Heart right ventricle (tissue), 16 donors: ENCODE results near the gene GBX1. TPM values are rescaled to one million over a fixed set of nuclear protein-coding genes. Genes with fewer than 3 reads are reported as not detected.
A peak's percentile ranks its signal among the peaks of the same experiment; 100 is the strongest.

Experiments
- ATAC-seq, 8 donors: fragments of 200-7000 bp; cut with Tn5 transposase; one replicate each; pipeline ENCODE4 v1.9.1; 2020; ENCODE audit warnings: mild to moderate bottlenecking in 8 of 8, moderate library complexity in 8 of 8, moderate number of reproducible peaks in 1 of 8
- DNase-seq, 2 donors: peaks; one replicate each; pipeline ENCODE4 v3.0.0-alpha.2; 2020
- H3K27ac ChIP-seq, 10 donors: fragments of 200-600 bp; sonication (generic) in 2 of 10; one replicate each; pipeline versions ENCODE4 v1.5.0 to v1.8.0; 2020 to 2022; ENCODE audit warnings: mild to moderate bottlenecking in 3 of 10
- H3K27me3 ChIP-seq, 7 donors: fragments of 200-600 bp; one replicate each; pipeline ENCODE4 v1.8.0; 2021 to 2022; ENCODE audit warnings: mild to moderate bottlenecking in 2 of 7
- H3K36me3 ChIP-seq, 9 donors: fragments of 200-600 bp; sonication (generic) in 1 of 9; one replicate each; pipeline versions ENCODE4 v1.5.0 to v1.8.0; 2020 to 2022; ENCODE audit warnings: mild to moderate bottlenecking in 2 of 9
- H3K4me1 ChIP-seq, 9 donors: fragments of 200-600 bp; sonication (generic) in 1 of 9; one replicate each; pipeline versions ENCODE4 v1.5.0 to v1.8.0; 2020 to 2022; ENCODE audit warnings: mild to moderate bottlenecking in 4 of 9
- H3K4me3 ChIP-seq, 10 donors: fragments of 200-600 bp; sonication (generic) in 2 of 10; one replicate each; pipeline versions ENCODE4 v1.5.0 to v1.8.0; 2020 to 2022; ENCODE audit warnings: mild to moderate bottlenecking in 7 of 10, moderate library complexity in 2 of 10
- H3K9me3 ChIP-seq, 11 donors: fragments of 200-600 bp in 10 of 11; sonication (generic) in 2 of 11; one replicate each; pipeline versions ENCODE4 v1.5.0 to v1.8.0; 2013 to 2022; ENCODE audit warnings: mild to moderate bottlenecking in 2 of 11, control low read depth in 1 of 11, moderate library complexity in 1 of 11
- CTCF ChIP-seq, 9 donors: fragments of 200-600 bp; sonication (generic) in 2 of 9; IDR thresholded peaks; one replicate each; pipeline versions ENCODE4 v1.5.0 to v1.8.0; 2021 to 2022; ENCODE audit warnings: antibody characterized with exemption in 9 of 9, mild to moderate bottlenecking in 5 of 9, moderate library complexity in 1 of 9
- WGBS, 2 donors: extraction: QIAGEN DNeasy Blood & Tissue Kit; methylation state at CpG; one replicate each; pipeline ENCODE4 v1.1.7; 2013; ENCODE audit warnings: inconsistent platforms in 1 of 2; 5-methylcytosine and 5-hydroxymethylcytosine counted together
- intact Hi-C, 10 donors: fragments of 100-400 bp; cut with DNase I; formaldehyde crosslinking; loops; one replicate each; pipeline versions ENCODE4 v1.11.1 to v1.14.2; 2022
- polyA plus RNA-seq, 2 donors: library from polyadenylated mRNA; stranded (reverse); fragments of 200-250 nt; gene quantifications; one replicate each; pipeline ENCODE4 v1.2.3, GENCODE V29; 2013
- total RNA-seq, 10 donors: library from RNA; stranded (reverse); fragmentation: NEBNext Ultra II Directional in 3 of 10; extraction: Animal tissue kit (Norgen Biotek cat#: 25700) in 3 of 10; gene quantifications; one replicate each; pipeline versions ENCODE4 v1.2.1 to v1.2.4, GENCODE V29; 2021 to 2023
- donor health status: Arrhythmogenic right ventricular cardiomyopathy.
- donor health status: ischemic (EF 13 %, LVEDD 7.1; RV severe dilation, severe dysfunction).
- donor health status: healthy with polysubstance abuse.
- donor health status: DM: no; HTN: yes; CAD: no.
- donor health status: DM: no; HTN: no; CAD: no.
- donor health status: ischemic (EF 25% LVEDD 6.9; RV normal size, moderate dysfunction).
- donor health status: ischemic (EF 25% LVEDD 5.7; RV mildly dilated, moderate dysfunction).
- donor health status: healthy.
- donor health status: DM: yes; HTN: yes; CAD: no.
- donor health status: Ischemic cardiomyopathy.
- donor health status: ischemic (EF 35%, LVEDD 5.7; RV mildly dilated, moderate dysfunction).
- donor health status: nonischemic (EF 11% LVEDD 7.7; RV severe dilation, severe dysfunction).
- donor health status: DM: yes; HTN: yes; CAD: no.
- donor health status: PGD.
- donor health status: ischemic (EF 29% LVEDD 5.4; RV normal size, mild dysfunction).
- donor health status: nonischemic (EF 23%, LVEDD 6.1; RV moderate dilation, normal function).

GBX1 gene
- total and polyA plus RNA-seq, 12 donors, result 0.04 to 2.0 (median 0.93) TPM; not detected in 3

GRCh38 chr7:151141311-151141854 lies 26.1 kb downstream of the GBX1 start:
- Histone ChIP-seq H3K27ac (no peak overlapping the region), H3K4me1 (peaks cover 3 to 40% (median 23%) of the 10 kb centered on the region in 9 donors), H3K9me3 (no peaks in the 10 kb centered on the region), H3K36me3 (peaks cover 0 to 84% (median under 1%) of the 10 kb centered on the region in 9 donors), H3K27me3 (no peaks in the 10 kb centered on the region), H3K4me3 (no peak overlapping the region)
- intact Hi-C loops, result no loop called here
- ATAC-seq (no peak), DNase-seq (no peak)
- no peak for TF ChIP-seq CTCF (IDR thresholded peaks at IDR 0.05)
- 89 to 91% methylated on average over 9 of the region's 9 CpGs for WGBS, 2 donors

DNA sequence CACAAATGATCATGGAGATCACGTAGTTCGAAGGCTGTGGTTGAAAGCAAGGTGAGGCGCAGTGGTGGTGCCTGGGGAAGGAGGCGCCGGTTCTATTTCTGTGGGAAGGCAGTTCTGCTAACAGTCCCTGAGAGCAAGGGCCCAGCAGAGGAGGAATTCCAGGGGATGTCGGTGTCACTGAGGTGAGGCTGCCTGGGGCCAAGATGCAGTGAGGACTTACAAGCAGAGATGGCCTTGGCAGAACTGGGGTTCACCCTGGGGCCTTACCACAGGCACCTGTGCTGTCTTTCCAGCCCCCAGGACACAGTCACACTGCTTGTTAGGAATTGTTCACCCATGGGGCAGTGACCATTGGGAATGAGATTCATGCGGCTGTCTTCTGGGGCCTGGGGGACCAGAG lies 26.7 kb downstream of the GBX1 start:
- 90 to 94% methylated on average over 7 of the region's 7 CpGs for WGBS, 2 donors
- DNase-seq, result no peak

DNA sequence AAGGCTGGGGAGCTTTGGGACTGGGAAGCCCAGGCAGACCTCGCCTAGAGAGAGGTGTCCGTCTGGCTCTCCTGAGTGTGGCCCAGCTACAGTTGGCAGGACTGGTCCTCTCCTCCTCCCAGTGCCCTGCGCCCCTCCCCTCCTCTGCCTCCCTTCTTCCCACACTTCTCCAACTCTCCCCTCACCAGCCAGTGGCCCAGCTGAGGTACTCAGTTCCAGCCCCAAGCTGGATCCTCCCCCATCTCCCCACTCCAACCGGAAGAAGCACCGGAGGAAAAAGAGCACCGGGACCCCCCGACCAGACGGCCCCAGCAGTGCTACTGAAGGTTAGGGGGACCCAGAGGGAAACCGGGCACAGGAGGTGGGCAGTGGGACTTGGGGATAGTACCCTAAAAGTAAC lies 27.7 kb downstream of the GBX1 start:
- H3K27me3 ChIP-seq, result no peaks in the 10 kb centered on the region
- WGBS, 2 donors, result 87 to 91% methylated on average over 9 of the region's 9 CpGs
- intact Hi-C loops, result no loop called here
- ATAC-seq (no peak), DNase-seq (no peak)
- no peak overlapping the region for H3K27ac ChIP-seq
- no peak for TF ChIP-seq CTCF (IDR thresholded peaks at IDR 0.05)
- H3K36me3 ChIP-seq, result peaks cover 0 to 98% (median 12%) of the 10 kb centered on the region in 9 donors
- no peak overlapping the region for H3K4me3 ChIP-seq
- peaks cover 3 to 46% (median 23%) of the 10 kb centered on the region in 9 donors for H3K4me1 ChIP-seq
- H3K9me3 ChIP-seq, result no peaks in the 10 kb centered on the region

More for the DNA sequence above, 26.7 kb downstream of the GBX1 start:
- H3K36me3 ChIP-seq, result peaks cover 0 to 90% (median 6%) of the 10 kb centered on the region in 9 donors
- no peaks in the 10 kb centered on the region for H3K9me3 ChIP-seq
- no peak for TF ChIP-seq CTCF (IDR thresholded peaks at IDR 0.05)
- no peak for ATAC-seq
- H3K4me1 ChIP-seq, result peaks cover 3 to 40% (median 23%) of the 10 kb centered on the region in 9 donors
- no peak overlapping the region for H3K4me3 ChIP-seq
- H3K27me3 ChIP-seq, result no peaks in the 10 kb centered on the region
- intact Hi-C loops, result no loop called here
- no peak overlapping the region for H3K27ac ChIP-seq

GRCh38 chr7:151139071-151139790 lies 28.3 kb downstream of the GBX1 start:
- intact Hi-C loops, result no loop called here
- DNase-seq (no peak), ATAC-seq (peak in 2 of 8 donors; percentile 10 to 11)
- Histone ChIP-seq H3K36me3 (peaks cover 0 to 98% (median 12%) of the 10 kb centered on the region in 9 donors), H3K9me3 (no peaks in the 10 kb centered on the region), H3K27me3 (no peaks in the 10 kb centered on the region), H3K27ac (peak overlapping the region in 2 of 10 donors; percentile 40 to 58), H3K4me3 (no peak overlapping the region), H3K4me1 (peaks cover 3 to 52% (median 23%) of the 10 kb centered on the region in 9 donors)
- 78 to 84% methylated on average over 18 of the region's 18 CpGs for WGBS, 2 donors
- TF ChIP-seq CTCF (IDR thresholded peaks at IDR 0.05), result no peak
